Left ventricle myocardium inferior (tissue), 1 donor: Measurements from ENCODE around the gene ZNF644. TPM values are rescaled to one million over a fixed set of nuclear protein-coding genes. Genes with fewer than 3 reads are reported as not detected.
"Not testable (repeated sequence)": the region's sequence is repeated elsewhere in the genome, so short reads cannot be mapped to it uniquely, and the experiment has no call there.

Experiments
- DNase-seq: peaks from one replicate; pipeline ENCODE4 v3.0.0-alpha.2; 2020
- H3K27ac ChIP-seq: fragments of 200-600 bp; replicated peaks from 2 replicates; pipeline ENCODE4 v1.8.0; 2021
- H3K27me3 ChIP-seq: fragments of 200-600 bp; 2 replicates; pipeline ENCODE4 v1.8.0; 2021; ENCODE audit warnings: low read depth
- H3K36me3 ChIP-seq: fragments of 200-600 bp; 2 replicates; pipeline ENCODE4 v1.8.0; 2021
- H3K4me1 ChIP-seq: fragments of 200-600 bp; 2 replicates; pipeline ENCODE4 v1.8.0; 2021
- H3K4me3 ChIP-seq: fragments of 200-600 bp; 2 replicates; pipeline ENCODE4 v1.8.0; 2021; ENCODE audit warnings: mild to moderate bottlenecking, moderate library complexity
- H3K9me3 ChIP-seq: fragments of 200-600 bp; replicated peaks from 2 replicates; pipeline ENCODE4 v1.8.0; 2021
- CTCF ChIP-seq: fragments of 200-600 bp; IDR thresholded peaks from 2 replicates; pipeline ENCODE4 v1.8.0; 2021; ENCODE audit warnings: antibody characterized with exemption, mild to moderate bottlenecking, borderline replicate concordance
- intact Hi-C: fragments of 100-400 bp; cut with micrococcal nuclease; formaldehyde crosslinking; loops from one replicate; pipeline ENCODE4 v1.11.0; 2022
- total RNA-seq: library from RNA; stranded (reverse); fragmentation: NEBNext Ultra II Directional; extraction: Animal tissue kit (Norgen Biotek cat#: 25700); gene quantifications from one replicate; pipeline ENCODE4 v1.2.1, GENCODE V29; 2021
- donor health status: DM: no; HTN: yes; CAD: no; lungs with severe emphysema.

Gene ZNF644
- total RNA-seq, 1 donor from 2014 or later = 23.3 TPM

DNA sequence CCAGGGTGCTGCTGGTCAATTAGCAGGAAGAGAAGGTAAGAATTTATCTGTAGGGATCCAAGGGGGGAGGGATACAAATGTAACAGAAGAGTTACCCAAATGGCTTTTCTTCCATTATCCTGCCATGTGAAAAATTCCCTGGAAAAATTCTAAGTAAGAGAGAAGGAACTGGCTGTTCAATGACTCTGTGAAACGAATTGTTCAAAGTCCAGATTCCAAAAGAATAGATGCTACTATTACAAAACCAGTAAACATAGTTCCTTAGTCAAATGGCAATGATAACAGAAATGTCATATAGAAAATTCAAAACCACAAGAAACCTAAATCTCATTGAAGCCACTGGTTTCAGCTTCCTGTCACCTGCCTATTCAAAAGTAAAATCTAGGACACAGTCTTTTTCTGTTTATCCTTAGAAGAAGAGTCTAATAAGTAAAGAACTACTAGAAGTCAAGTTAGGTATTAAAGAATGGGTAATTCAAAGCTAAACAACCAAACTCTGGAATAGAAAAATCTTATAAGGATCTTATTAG, 102.6 kb downstream of the ZNF644 start:
- Histone ChIP-seq H3K9me3 (no peaks in the 10 kb centered on the region), H3K27ac (peak overlapping the region; percentile 46), H3K4me1 (peaks cover 59% of the 10 kb centered on the region), H3K36me3 (peaks cover 13% of the 10 kb centered on the region), H3K27me3 (no peaks in the 10 kb centered on the region), H3K4me3 (no peak overlapping the region)
- no peak for DNase-seq
- intact Hi-C loops = no loop called here
- TF ChIP-seq CTCF = no peak

- Histone ChIP-seq H3K4me1 (no peaks in the 10 kb centered on the region), H3K4me3 (no peak overlapping the region), H3K27ac (no peak overlapping the region), H3K27me3 (no peaks in the 10 kb centered on the region), H3K36me3 (peaks cover 15% of the 10 kb centered on the region), H3K9me3 (no peaks in the 10 kb centered on the region)
- intact Hi-C loops = no loop called here
- TF ChIP-seq CTCF = no peak
- DNase-seq = no peak
Measured at GRCh38 chr1:90911353-90911752, 110.5 kb downstream of the ZNF644 start.

DNA sequence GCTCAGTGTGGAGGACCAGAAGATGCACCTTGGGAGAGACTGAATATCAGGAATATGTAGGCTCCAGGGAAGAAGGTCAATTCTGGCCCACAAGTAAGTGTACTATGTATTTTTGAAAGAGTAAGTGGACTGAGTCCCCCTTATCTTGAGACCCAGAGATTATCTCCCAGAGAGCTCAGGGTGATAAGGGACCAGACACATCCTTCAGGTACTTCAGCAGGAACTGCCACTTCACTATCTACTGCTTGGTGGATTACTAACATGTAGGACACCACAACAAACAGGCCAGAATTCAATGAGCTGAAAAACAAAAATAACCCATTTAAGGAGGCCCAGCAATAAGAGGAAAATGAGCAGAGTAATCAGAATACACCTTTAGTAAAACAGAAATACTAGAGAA, 119.2 kb downstream of the ZNF644 start:
- Histone ChIP-seq H3K4me3 (no peak overlapping the region), H3K27ac (no peak overlapping the region), H3K4me1 (peaks cover 5% of the 10 kb centered on the region), H3K36me3 (peaks cover 6% of the 10 kb centered on the region), H3K27me3 (no peaks in the 10 kb centered on the region), H3K9me3 (no peaks in the 10 kb centered on the region)
- intact Hi-C loops = no loop called here
- no peak for TF ChIP-seq CTCF
- DNase-seq = no peak

- intact Hi-C loops = no loop called here
- Histone ChIP-seq H3K27ac (no peak overlapping the region), H3K9me3 (no peaks in the 10 kb centered on the region), H3K4me3 (no peak overlapping the region), H3K27me3 (no peaks in the 10 kb centered on the region), H3K36me3 (peaks cover 6% of the 10 kb centered on the region), H3K4me1 (peaks cover 5% of the 10 kb centered on the region)
- no peak for TF ChIP-seq CTCF
- DNase-seq = no peak
Measured at GRCh38 chr1:90899263-90899662, 122.6 kb downstream of the ZNF644 start.

DNA sequence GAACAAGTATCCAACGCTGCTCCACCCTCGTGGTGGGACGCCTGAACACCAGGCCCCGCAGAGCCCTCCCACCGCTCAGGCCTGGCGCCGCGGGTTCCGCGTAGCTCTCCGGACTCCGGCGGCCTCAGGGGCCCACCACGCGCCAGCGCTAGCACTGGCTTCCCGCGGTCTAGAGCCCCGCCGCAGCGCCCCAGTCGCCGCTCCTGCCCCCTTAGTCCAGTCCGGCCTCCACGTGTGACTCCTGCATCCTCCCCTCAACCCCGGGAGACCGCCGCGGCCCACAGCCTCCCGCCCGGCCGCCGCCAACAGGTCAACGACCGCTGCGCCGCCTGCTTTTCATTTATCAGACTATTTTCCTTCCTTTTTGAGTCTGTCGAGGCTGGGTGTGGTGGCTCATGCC, 128.2 kb downstream of the ZNF644 start:
- H3K4me3 ChIP-seq, H3K4me1 ChIP-seq, H3K9me3 ChIP-seq, H3K36me3 ChIP-seq, H3K27ac ChIP-seq, DNase-seq, intact Hi-C loops, H3K27me3 ChIP-seq: not testable (repeated sequence)

GRCh38 chr1:90892884-90893283, 129.0 kb downstream of the ZNF644 start:
- H3K27me3 ChIP-seq, H3K4me3 ChIP-seq, intact Hi-C loops, H3K27ac ChIP-seq, H3K4me1 ChIP-seq, H3K9me3 ChIP-seq, DNase-seq, H3K36me3 ChIP-seq: not testable (repeated sequence)

- H3K27me3 ChIP-seq, intact Hi-C loops, DNase-seq, H3K9me3 ChIP-seq, H3K27ac ChIP-seq, H3K4me3 ChIP-seq, H3K4me1 ChIP-seq, H3K36me3 ChIP-seq: not testable (repeated sequence)
Measured at GRCh38 chr1:90892196-90892595, 129.6 kb downstream of the ZNF644 start.

DNA sequence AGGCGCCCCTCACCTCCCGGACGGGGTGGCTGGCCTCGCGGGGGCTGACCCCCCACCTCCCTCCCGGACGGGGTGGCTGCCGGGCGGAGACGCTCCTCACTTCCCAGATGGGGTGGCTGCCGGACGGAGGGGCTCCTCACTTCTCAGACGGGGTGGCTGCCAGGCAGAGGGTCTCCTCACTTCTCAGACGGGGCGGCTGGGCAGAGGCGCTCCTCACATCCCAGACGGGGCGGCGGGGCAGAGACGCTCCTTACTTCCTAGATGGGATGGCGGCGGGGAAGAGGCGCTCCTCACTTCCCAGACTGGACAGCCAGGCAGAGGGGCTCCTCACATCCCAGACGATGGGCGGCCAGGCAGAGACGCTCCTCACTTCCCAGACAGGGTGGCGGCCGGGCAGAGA, 130.1 kb downstream of the ZNF644 start:
- H3K4me1 ChIP-seq, H3K4me3 ChIP-seq, H3K27ac ChIP-seq, H3K9me3 ChIP-seq, intact Hi-C loops, DNase-seq, H3K36me3 ChIP-seq, H3K27me3 ChIP-seq: not testable (repeated sequence)
